DMS 273 (cell line): ENCODE measurements around the gene ATP1B4.

Source experiments
- DNase-seq: peaks from one replicate; lab custom pipeline; 2025; ENCODE audit not compliant: unreplicated experiment; lab: John Stamatoyannopoulos, UW

The ATP1B4 gene

DNA sequence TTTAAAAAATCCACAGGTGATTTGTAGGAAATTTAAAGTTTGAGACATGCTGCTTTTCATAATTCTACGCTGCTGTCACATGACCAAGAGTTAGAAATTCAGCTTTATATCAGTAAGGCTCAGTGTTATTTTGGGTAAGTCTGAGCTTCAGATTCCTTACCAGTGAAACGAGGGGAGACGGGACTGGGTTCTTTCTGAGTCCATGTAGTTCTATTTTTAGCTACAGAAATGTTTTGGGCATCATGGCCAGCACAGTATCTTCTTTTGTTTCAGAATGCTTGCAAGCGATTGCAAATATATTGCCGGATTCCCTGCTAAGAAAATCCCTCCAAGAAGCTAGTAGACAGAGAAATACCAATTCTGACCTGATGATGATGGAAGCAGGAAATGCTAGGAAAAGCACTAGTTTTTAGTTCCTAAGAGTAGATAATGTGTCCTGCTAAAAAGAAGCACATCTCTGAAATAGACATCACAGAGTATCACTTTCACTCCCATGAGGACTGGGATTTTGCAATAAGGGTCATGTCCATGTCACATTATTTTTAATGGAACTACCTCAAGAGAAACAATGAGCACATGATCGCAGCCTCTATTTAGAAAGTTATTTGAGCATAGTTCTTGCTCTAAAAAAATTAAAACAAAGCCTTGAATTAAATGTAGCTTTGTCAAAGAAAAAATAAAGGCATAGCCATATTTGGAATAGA is 10.9 kb downstream of the ATP1B4 start:
- no peak for DNase-seq

DNA sequence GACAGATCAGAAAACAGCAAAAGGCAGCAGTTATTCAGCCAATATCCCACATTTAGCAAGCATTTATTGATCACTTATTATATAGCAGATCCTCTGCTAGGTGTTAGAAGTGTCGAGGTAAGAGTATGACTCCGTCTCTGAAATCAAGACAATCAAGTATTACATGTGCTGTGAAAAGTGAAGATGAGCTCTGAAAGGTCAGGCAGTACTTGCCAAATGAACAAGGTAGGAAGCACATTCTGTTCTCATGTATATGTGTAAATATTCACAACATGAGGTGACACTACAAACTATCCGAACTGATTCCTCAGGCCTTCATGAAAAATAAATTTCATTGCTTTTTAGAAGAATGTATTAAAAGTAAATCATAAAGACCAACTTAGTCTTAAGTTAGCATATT is 15.3 kb downstream of the ATP1B4 start:
- no peak for DNase-seq

GRCh38 chrX:120377715-120378114 is 15.8 kb downstream of the ATP1B4 start:
- DNase-seq, result no peak

DNA sequence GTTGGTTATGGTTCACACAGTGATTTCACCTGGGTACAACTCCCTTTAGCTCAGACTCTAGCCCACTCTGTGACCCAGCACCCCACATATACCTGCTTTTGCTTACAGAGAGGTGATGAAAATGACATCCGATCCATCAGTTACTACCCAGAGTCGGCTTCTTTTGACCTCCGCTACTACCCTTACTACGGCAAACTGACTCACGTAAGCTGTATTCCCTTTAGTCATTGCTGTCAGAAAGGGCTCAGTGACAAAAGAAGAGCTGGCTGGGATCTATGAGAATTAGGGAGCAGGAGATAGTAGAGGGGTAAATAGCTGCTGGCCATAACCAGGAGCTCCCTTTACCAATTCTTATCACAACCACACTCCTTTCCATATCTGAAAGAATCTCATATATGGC is 16.7 kb downstream of the ATP1B4 start:
- DNase-seq, result no peak

GRCh38 chrX:120379937-120380681 is 18.2 kb downstream of the ATP1B4 start:
- no peak for DNase-seq

GRCh38 chrX:120380699-120381098 is 18.8 kb downstream of the ATP1B4 start:
- DNase-seq, result peak; percentile 61

GRCh38 chrX:120401301-120401700 is 39.4 kb downstream of the ATP1B4 start:
- DNase-seq, result no peak

DNA sequence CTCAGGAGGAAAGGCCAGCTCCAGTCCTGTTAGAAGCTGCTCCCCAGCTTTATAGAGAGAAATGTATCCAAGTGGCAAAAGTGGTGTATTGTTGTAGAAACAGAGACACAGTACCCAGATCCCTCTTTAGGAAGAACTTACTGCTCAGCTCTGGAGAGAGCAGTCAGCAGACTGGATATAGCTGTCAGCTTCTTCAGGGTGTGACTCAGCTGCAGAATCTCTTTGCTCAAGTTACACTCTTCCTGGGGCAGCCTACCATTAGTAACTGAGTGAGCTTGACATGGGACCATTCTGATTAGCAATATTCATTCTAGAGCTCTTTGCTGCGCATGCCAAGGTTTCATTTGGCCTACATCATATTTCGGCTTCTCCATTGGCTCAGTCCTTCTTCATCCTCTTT is 40.5 kb downstream of the ATP1B4 start:
- DNase-seq, result no peak

GRCh38 chrX:120406638-120407037 is 44.7 kb downstream of the ATP1B4 start:
- no peak for DNase-seq

DNA sequence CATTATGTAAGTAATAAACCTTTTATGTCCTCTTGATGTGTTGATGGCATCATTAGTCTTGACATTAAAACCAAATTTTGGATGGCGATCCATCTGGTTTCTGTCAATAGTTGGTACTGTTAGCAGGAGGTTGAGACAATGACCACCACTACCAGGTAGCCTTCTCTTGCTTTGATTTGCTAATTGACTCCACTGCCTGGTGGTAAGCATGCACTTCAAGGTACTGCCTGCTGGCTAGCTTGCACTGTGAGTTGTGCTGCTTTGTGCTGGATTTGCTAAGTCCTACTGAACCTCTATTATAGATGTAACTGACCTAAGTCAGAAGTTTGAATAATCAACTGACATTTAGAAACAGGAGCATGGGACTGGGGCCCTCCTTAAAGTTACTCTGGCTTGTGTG is 46.3 kb downstream of the ATP1B4 start:
- DNase-seq, result no peak

GRCh38 chrX:120419463-120419862 is 57.6 kb downstream of the ATP1B4 start:
- no peak for DNase-seq

GRCh38 chrX:120426599-120426998 is 64.7 kb downstream of the ATP1B4 start:
- no peak for DNase-seq

- DNase-seq, result no peak
Measured at GRCh38 chrX:120428309-120428708, 66.4 kb downstream of the ATP1B4 start.

DNA sequence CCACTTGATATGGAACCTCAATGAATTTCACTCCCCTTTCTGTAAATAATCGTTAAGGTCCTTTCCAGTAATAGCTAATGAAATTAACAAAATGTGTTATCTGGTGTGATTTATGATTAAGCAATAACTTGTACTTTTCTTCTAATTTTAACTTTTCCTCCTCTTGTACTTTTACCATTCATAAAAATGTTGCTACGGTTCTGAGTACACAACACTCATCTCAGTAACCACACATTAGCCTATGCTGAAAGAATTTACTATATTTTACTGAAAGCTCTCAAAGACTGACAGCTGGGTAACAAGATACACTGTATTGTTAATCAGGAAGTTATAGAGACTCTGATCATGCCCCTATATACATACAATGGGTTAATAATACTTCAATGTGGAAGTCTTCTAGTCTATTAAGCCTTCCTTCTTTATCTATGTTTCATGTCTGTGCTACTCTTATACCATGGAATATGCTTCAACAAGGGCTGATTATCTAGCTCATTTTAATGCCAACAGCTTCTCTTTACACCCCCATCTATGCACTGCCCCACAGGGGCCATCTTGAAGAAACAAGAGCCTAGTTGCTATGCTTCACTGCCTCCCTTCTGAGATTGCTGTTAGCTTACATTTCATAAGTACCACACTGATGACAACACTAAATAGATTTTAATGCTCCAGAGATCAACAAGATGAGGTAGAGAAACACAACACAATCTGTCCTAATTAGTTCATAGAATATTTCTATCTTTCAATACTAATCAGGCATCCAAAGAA is 68.1 kb downstream of the ATP1B4 start:
- peak; percentile 17 for DNase-seq
